ENCODE measurements around the gene PCDH19.

DNA sequence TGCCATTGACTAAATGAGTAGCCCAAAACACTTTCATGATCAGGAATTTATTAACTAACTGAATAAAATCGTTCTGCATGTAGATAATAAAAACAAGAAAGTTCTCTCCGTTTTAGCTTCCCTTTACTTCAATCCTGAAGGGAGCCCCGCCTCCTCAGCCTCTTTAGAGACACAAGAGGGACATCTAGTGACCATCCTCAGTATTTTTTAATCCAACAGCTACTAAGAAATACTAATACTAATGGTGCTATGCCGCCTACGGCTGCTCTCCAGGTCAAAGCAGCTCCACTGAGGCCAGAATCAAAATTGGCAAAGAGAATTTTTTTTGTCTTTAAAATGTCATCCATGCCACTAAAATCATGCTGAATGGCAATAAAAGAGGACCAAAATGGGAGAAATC, 3.2 kb upstream of the PCDH19 start:
- TF ChIP-seq, protein P1, sequence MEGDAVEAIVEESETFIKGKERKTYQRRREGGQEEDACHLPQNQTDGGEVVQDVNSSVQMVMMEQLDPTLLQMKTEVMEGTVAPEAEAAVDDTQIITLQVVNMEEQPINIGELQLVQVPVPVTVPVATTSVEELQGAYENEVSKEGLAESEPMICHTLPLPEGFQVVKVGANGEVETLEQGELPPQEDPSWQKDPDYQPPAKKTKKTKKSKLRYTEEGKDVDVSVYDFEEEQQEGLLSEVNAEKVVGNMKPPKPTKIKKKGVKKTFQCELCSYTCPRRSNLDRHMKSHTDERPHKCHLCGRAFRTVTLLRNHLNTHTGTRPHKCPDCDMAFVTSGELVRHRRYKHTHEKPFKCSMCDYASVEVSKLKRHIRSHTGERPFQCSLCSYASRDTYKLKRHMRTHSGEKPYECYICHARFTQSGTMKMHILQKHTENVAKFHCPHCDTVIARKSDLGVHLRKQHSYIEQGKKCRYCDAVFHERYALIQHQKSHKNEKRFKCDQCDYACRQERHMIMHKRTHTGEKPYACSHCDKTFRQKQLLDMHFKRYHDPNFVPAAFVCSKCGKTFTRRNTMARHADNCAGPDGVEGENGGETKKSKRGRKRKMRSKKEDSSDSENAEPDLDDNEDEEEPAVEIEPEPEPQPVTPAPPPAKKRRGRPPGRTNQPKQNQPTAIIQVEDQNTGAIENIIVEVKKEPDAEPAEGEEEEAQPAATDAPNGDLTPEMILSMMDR (conservative IDR thresholded peaks at IDR 0.05; ENCODE audit: low read depth in 2 of 2): peak; percentile 60 to 61
- TF ChIP-seq EZH2 (IDR thresholded peaks at IDR 0.05; ENCODE audit: low read depth, unreplicated experiment) (no peak), POLR2AphosphoS5 (IDR thresholded peaks at IDR 0.05; ENCODE audit: low read depth) (no peak), EZH2phosphoT487 (IDR thresholded peaks at IDR 0.05; ENCODE audit: unreplicated experiment) (no peak), CREB1 (CRISPR knock-in tag; IDR thresholded peaks at IDR 0.05; ENCODE audit: low read depth) (no peak), JUNB (IDR thresholded peaks at IDR 0.05; ENCODE audit: unreplicated experiment) (no peak), ZNF331 (CRISPR knock-in tag; IDR thresholded peaks at IDR 0.05; ENCODE audit: low read depth) (no peak), NANOG (IDR thresholded peaks at IDR 0.05; ENCODE audit: borderline replicate concordance) (no peak), STAT1 (IDR thresholded peaks at IDR 0.05; ENCODE audit: unreplicated experiment) (no peak)
- TF ChIP-seq, protein P2, sequence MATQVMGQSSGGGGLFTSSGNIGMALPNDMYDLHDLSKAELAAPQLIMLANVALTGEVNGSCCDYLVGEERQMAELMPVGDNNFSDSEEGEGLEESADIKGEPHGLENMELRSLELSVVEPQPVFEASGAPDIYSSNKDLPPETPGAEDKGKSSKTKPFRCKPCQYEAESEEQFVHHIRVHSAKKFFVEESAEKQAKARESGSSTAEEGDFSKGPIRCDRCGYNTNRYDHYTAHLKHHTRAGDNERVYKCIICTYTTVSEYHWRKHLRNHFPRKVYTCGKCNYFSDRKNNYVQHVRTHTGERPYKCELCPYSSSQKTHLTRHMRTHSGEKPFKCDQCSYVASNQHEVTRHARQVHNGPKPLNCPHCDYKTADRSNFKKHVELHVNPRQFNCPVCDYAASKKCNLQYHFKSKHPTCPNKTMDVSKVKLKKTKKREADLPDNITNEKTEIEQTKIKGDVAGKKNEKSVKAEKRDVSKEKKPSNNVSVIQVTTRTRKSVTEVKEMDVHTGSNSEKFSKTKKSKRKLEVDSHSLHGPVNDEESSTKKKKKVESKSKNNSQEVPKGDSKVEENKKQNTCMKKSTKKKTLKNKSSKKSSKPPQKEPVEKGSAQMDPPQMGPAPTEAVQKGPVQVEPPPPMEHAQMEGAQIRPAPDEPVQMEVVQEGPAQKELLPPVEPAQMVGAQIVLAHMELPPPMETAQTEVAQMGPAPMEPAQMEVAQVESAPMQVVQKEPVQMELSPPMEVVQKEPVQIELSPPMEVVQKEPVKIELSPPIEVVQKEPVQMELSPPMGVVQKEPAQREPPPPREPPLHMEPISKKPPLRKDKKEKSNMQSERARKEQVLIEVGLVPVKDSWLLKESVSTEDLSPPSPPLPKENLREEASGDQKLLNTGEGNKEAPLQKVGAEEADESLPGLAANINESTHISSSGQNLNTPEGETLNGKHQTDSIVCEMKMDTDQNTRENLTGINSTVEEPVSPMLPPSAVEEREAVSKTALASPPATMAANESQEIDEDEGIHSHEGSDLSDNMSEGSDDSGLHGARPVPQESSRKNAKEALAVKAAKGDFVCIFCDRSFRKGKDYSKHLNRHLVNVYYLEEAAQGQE (IDR thresholded peaks at IDR 0.05; ENCODE audit: unreplicated experiment): no peak
